ENCODE measurements around the gene NPIPA8. TPM values are rescaled to one million over a fixed set of nuclear protein-coding genes. Genes with fewer than 3 reads are reported as not detected.
"Not testable (repeated sequence)": the region's sequence is repeated elsewhere in the genome, so short reads cannot be mapped to it uniquely, and the experiment has no call there.

NPIPA8 gene
- total and polyA plus RNA-seq, 2 donors (not counting 1 experiment from before 2014, with no cell fraction given), result 1.5 to 15.7 TPM

GRCh38 chr16:18290959-18291358, 45.6 kb downstream of the NPIPA8 start:
- H3K9me3 Mint-ChIP-seq (ENCODE audit: insufficient read depth); H3K27me3 Mint-ChIP-seq; H3K4me3 Mint-ChIP-seq; H3K4me1 Mint-ChIP-seq; POLR2A ChIA-PET; H3K27me3 ChIP-seq (replicated peaks in 1 of 4; ENCODE audit: control extremely low read depth in 1 of 4, control insufficient read depth in 3 of 4, insufficient read depth in 4 of 4, low read length in 3 of 4); intact Hi-C loops (cut with micrococcal nuclease); H3K9me3 ChIP-seq (ENCODE audit: control extremely low read depth in 1 of 3, control insufficient read depth in 2 of 3, insufficient read depth in 1 of 3, low read length in 2 of 3); H3K27ac ChIP-seq (ENCODE audit: low read length in 2 of 2); H3K79me2 ChIP-seq (ENCODE audit: control insufficient read depth, insufficient read depth, low read length); CTCF ChIA-PET; H3K36me3 ChIP-seq (replicated peaks in 1 of 2; ENCODE audit: control extremely low read depth in 1 of 2, control insufficient read depth in 1 of 2, extremely low read depth in 1 of 2, insufficient read depth in 2 of 2, low read length in 1 of 2); H3K27ac Mint-ChIP-seq; H3K4me3 ChIP-seq (ENCODE audit: control extremely low read depth in 1 of 5, extremely low read depth in 1 of 5, insufficient read depth in 1 of 5, low read depth in 2 of 5, low read length in 4 of 5); H3K4me2 ChIP-seq (replicated peaks; ENCODE audit: low read depth, low read length, poor library complexity, severe bottlenecking); ATAC-seq (ENCODE audit: low read depth); H3K9ac ChIP-seq (ENCODE audit: low read length); DNase-seq; H4K20me1 ChIP-seq (ENCODE audit: control insufficient read depth, insufficient read depth, low read length, poor library complexity, severe bottlenecking); H3K4me1 ChIP-seq (ENCODE audit: control insufficient read depth in 2 of 2, insufficient read depth in 2 of 2, low read length in 2 of 2); H2AFZ ChIP-seq (ENCODE audit: insufficient read depth, low read depth, low read length, poor library complexity, severe bottlenecking): not testable (repeated sequence)
- no CpG with 5 or more reads among the region's 2 CpGs for WGBS (ENCODE audit: insufficient coverage)

- H3K4me3 Mint-ChIP-seq; H3K9ac ChIP-seq (ENCODE audit: low read length); ATAC-seq (ENCODE audit: low read depth); DNase-seq; H3K36me3 ChIP-seq (replicated peaks in 1 of 2; ENCODE audit: control extremely low read depth in 1 of 2, control insufficient read depth in 1 of 2, extremely low read depth in 1 of 2, insufficient read depth in 2 of 2, low read length in 1 of 2); intact Hi-C loops (cut with micrococcal nuclease); POLR2A ChIA-PET; H3K27me3 Mint-ChIP-seq; H3K4me1 Mint-ChIP-seq; H3K4me3 ChIP-seq (ENCODE audit: control extremely low read depth in 1 of 5, extremely low read depth in 1 of 5, insufficient read depth in 1 of 5, low read depth in 2 of 5, low read length in 4 of 5); H3K4me2 ChIP-seq (replicated peaks; ENCODE audit: low read depth, low read length, poor library complexity, severe bottlenecking); H3K27ac Mint-ChIP-seq; H3K27me3 ChIP-seq (replicated peaks in 1 of 4; ENCODE audit: control extremely low read depth in 1 of 4, control insufficient read depth in 3 of 4, insufficient read depth in 4 of 4, low read length in 3 of 4); H3K79me2 ChIP-seq (ENCODE audit: control insufficient read depth, insufficient read depth, low read length); H4K20me1 ChIP-seq (ENCODE audit: control insufficient read depth, insufficient read depth, low read length, poor library complexity, severe bottlenecking); CTCF ChIA-PET; H2AFZ ChIP-seq (ENCODE audit: insufficient read depth, low read depth, low read length, poor library complexity, severe bottlenecking); H3K9me3 Mint-ChIP-seq (ENCODE audit: insufficient read depth); H3K4me1 ChIP-seq (ENCODE audit: control insufficient read depth in 2 of 2, insufficient read depth in 2 of 2, low read length in 2 of 2); H3K27ac ChIP-seq (ENCODE audit: low read length in 2 of 2); H3K9me3 ChIP-seq (ENCODE audit: control extremely low read depth in 1 of 3, control insufficient read depth in 2 of 3, insufficient read depth in 1 of 3, low read length in 2 of 3): not testable (repeated sequence)
- no CpG with 5 or more reads among the region's 1 CpG for WGBS (ENCODE audit: insufficient coverage)
Measured at GRCh38 chr16:18286342-18286741, 50.2 kb downstream of the NPIPA8 start.

GRCh38 chr16:18280319-18280718, 56.2 kb downstream of the NPIPA8 start:
- H4K20me1 ChIP-seq (ENCODE audit: control insufficient read depth, insufficient read depth, low read length, poor library complexity, severe bottlenecking); H3K4me3 ChIP-seq (ENCODE audit: control extremely low read depth in 1 of 5, extremely low read depth in 1 of 5, insufficient read depth in 1 of 5, low read depth in 2 of 5, low read length in 4 of 5); H3K4me1 Mint-ChIP-seq; H3K4me1 ChIP-seq (ENCODE audit: control insufficient read depth in 2 of 2, insufficient read depth in 2 of 2, low read length in 2 of 2); H3K9ac ChIP-seq (ENCODE audit: low read length); H3K36me3 ChIP-seq (replicated peaks in 1 of 2; ENCODE audit: control extremely low read depth in 1 of 2, control insufficient read depth in 1 of 2, extremely low read depth in 1 of 2, insufficient read depth in 2 of 2, low read length in 1 of 2); H3K27ac ChIP-seq (ENCODE audit: low read length in 2 of 2); H3K27ac Mint-ChIP-seq; H3K9me3 ChIP-seq (ENCODE audit: control extremely low read depth in 1 of 3, control insufficient read depth in 2 of 3, insufficient read depth in 1 of 3, low read length in 2 of 3); H3K27me3 ChIP-seq (replicated peaks in 1 of 4; ENCODE audit: control extremely low read depth in 1 of 4, control insufficient read depth in 3 of 4, insufficient read depth in 4 of 4, low read length in 3 of 4); DNase-seq; H3K79me2 ChIP-seq (ENCODE audit: control insufficient read depth, insufficient read depth, low read length); H3K4me2 ChIP-seq (replicated peaks; ENCODE audit: low read depth, low read length, poor library complexity, severe bottlenecking); CTCF ChIA-PET; H2AFZ ChIP-seq (ENCODE audit: insufficient read depth, low read depth, low read length, poor library complexity, severe bottlenecking); H3K9me3 Mint-ChIP-seq (ENCODE audit: insufficient read depth); POLR2A ChIA-PET; H3K27me3 Mint-ChIP-seq; intact Hi-C loops (cut with micrococcal nuclease); H3K4me3 Mint-ChIP-seq: not testable (repeated sequence)
- WGBS (ENCODE audit: insufficient coverage), result no CpG with 5 or more reads among the region's 3 CpGs
- peak; percentile 69 for ATAC-seq (ENCODE audit: low read depth)

GRCh38 chr16:18276756-18277155, 59.8 kb downstream of the NPIPA8 start:
- H3K4me2 ChIP-seq (replicated peaks; ENCODE audit: low read depth, low read length, poor library complexity, severe bottlenecking); CTCF ChIA-PET; H3K79me2 ChIP-seq (ENCODE audit: control insufficient read depth, insufficient read depth, low read length); H3K36me3 ChIP-seq (replicated peaks in 1 of 2; ENCODE audit: control extremely low read depth in 1 of 2, control insufficient read depth in 1 of 2, extremely low read depth in 1 of 2, insufficient read depth in 2 of 2, low read length in 1 of 2); H3K27ac Mint-ChIP-seq; ATAC-seq (ENCODE audit: low read depth); H3K4me3 Mint-ChIP-seq; H3K4me1 ChIP-seq (ENCODE audit: control insufficient read depth in 2 of 2, insufficient read depth in 2 of 2, low read length in 2 of 2); H3K9me3 Mint-ChIP-seq (ENCODE audit: insufficient read depth); H3K27me3 ChIP-seq (replicated peaks in 1 of 4; ENCODE audit: control extremely low read depth in 1 of 4, control insufficient read depth in 3 of 4, insufficient read depth in 4 of 4, low read length in 3 of 4); H3K9ac ChIP-seq (ENCODE audit: low read length); H2AFZ ChIP-seq (ENCODE audit: insufficient read depth, low read depth, low read length, poor library complexity, severe bottlenecking); H3K4me1 Mint-ChIP-seq; intact Hi-C loops (cut with micrococcal nuclease); H3K4me3 ChIP-seq (ENCODE audit: control extremely low read depth in 1 of 5, extremely low read depth in 1 of 5, insufficient read depth in 1 of 5, low read depth in 2 of 5, low read length in 4 of 5); H3K27ac ChIP-seq (ENCODE audit: low read length in 2 of 2); H4K20me1 ChIP-seq (ENCODE audit: control insufficient read depth, insufficient read depth, low read length, poor library complexity, severe bottlenecking); H3K27me3 Mint-ChIP-seq; H3K9me3 ChIP-seq (ENCODE audit: control extremely low read depth in 1 of 3, control insufficient read depth in 2 of 3, insufficient read depth in 1 of 3, low read length in 2 of 3); DNase-seq; POLR2A ChIA-PET: not testable (repeated sequence)
- WGBS (ENCODE audit: insufficient coverage), result no CpG with 5 or more reads among the region's 3 CpGs

All from B cell (primary cell).